Measurements from ENCODE around the gene FBRSL1. TPM values are rescaled to one million over a fixed set of nuclear protein-coding genes. Genes with fewer than 3 reads are reported as not detected.
A peak's percentile ranks its signal among the peaks of the same experiment; 100 is the strongest.

The FBRSL1 gene
- total and polyA plus RNA-seq, 12 donors = 28.1 to 90.6 (median 47.0) TPM

DNA sequence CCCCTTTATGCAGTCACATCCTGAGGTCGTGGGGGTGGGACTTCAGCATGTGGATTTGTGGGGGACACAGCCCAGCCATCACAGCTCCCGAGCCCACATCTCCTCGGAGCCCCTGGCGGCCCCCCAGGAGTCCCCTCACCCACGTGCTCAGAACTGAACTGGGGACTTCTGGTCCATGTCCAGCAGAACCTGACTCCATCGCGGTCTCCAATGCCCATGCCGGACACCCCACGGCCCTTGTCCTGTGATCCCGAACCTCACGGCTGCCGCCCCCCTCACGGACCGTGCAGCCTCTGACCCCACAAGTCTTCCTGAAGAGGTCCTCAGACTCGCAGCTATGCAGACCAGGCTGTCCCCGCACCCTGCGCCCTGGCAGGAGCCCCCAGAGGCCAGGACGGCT lies 13.5 kb upstream of the FBRSL1 start:
- no peak for TF ChIP-seq CTCF (IDR thresholded peaks at IDR 0.05)
- Histone ChIP-seq H3K27ac (peak overlapping the region in 1 of 10 donors; percentile 31), H3K4me1 (peaks cover 0 to 5% (median 0%) of the 10 kb centered on the region in 9 donors), H3K4me3 (no peak overlapping the region), H3K9me3 (no peaks in the 10 kb centered on the region), H3K27me3 (peaks cover 0 to 24% (median 13%) of the 10 kb centered on the region in 7 donors), H3K36me3 (no peaks in the 10 kb centered on the region)
- peak in 1 of 8 donors; percentile 8 for ATAC-seq
- DNase-seq = no peak
- intact Hi-C loops (cut with DNase I) = no loop called here
- 87 to 91% methylated on average over 18 of the region's 18 CpGs for WGBS, 2 donors

DNA sequence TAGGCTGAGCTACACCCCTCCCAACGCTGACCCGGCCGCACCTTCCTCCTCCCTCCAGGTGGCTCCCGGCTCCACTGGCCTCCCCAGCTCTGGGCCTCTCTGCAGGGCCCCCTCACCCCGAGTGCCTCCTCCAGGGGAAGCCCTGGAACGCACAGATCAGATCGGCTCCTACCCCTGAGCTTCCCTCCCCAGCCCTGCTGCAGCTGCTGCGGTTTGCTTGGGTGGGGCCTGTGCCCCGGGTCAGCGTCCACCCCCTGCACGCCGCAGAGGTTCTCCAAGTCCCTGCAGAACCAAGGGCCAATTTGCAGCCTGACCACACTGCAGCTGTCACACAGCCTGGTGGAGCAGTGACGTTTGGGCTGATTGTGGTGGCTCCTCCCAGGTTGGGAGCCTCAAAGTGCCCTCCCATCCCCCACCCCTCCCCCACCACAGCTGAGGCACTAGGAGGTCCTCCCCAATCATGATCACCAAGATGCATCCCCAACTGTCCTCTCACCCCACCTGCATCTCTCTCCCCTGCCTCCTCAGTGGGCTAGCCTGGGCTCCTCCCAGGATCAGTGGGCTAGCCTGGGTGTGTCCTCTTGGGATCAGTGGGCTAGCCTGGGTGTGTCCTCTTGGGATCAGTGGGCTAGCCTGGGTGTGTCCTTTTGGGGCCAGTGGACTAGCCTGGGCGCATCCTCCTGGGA lies 12.8 kb upstream of the FBRSL1 start:
- Histone ChIP-seq H3K4me1 (peaks cover 0 to 5% (median 0%) of the 10 kb centered on the region in 9 donors), H3K27me3 (peaks cover 0 to 30% (median 14%) of the 10 kb centered on the region in 7 donors), H3K27ac (peak overlapping the region in 1 of 10 donors; percentile 31), H3K4me3 (no peak overlapping the region), H3K9me3 (no peaks in the 10 kb centered on the region), H3K36me3 (no peaks in the 10 kb centered on the region)
- no peak for DNase-seq
- ATAC-seq = peak in 3 of 8 donors; percentile 13 to 25 (median 20)
- intact Hi-C loops (cut with DNase I) = no loop called here
- TF ChIP-seq CTCF (IDR thresholded peaks at IDR 0.05) = no peak
- 71 to 73% methylated on average over 14 of the region's 14 CpGs for WGBS, 2 donors

DNA sequence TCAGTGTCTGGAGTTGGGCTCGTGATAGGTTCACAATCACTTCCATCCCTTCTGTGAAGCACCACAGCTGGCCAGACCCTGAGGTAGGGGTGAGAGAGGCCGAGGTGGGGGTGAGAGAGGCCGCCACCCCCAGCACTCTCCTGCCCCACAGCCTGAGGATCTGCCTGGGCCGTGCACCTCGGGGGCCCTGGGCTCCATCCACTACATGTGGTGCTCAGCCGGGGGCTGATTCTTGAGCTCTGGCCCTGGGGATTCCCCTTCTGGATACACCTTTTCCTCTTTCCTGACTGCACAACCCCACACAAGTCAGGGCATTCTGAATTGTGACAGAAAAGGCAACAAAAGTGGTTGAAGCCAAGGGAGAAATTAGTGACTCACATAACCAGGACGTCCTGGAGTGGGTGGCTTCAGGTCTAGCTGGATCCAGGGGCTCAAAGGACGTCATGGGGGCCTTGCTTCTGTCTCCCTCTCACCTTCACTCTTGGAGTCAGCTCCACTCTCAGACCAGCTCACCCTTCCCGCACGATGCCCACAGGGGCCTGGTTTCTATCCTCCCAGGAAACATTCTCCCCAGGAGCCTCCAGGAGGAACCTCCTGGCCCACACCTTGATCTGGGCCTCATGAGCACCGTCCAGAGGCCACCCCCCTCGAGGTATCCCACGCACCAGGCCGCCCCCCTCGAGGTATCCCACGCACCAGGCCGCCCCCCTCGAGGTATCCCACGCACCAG lies 12.1 kb upstream of the FBRSL1 start:
- intact Hi-C loops (cut with DNase I) = no loop called here
- H3K27ac ChIP-seq = no peak overlapping the region
- H3K4me1 ChIP-seq = peaks cover 0 to 5% (median 0%) of the 10 kb centered on the region in 9 donors
- TF ChIP-seq CTCF (IDR thresholded peaks at IDR 0.05) = no peak
- DNase-seq (no peak), ATAC-seq (no peak)
- no peaks in the 10 kb centered on the region for H3K9me3 ChIP-seq
- no peaks in the 10 kb centered on the region for H3K36me3 ChIP-seq
- no peak overlapping the region for H3K4me3 ChIP-seq
- WGBS, 2 donors = 76 to 82% methylated on average over 19 of the region's 19 CpGs
- peaks cover 0 to 37% (median 14%) of the 10 kb centered on the region in 7 donors for H3K27me3 ChIP-seq

GRCh38 chr12:132478433-132478803 lies 11.5 kb upstream of the FBRSL1 start:
- 91% methylated on average over 15 of the region's 15 CpGs for WGBS, 2 donors
- Histone ChIP-seq H3K4me3 (no peak overlapping the region), H3K27me3 (peaks cover 0 to 39% (median 14%) of the 10 kb centered on the region in 7 donors), H3K27ac (no peak overlapping the region), H3K9me3 (no peaks in the 10 kb centered on the region), H3K36me3 (no peaks in the 10 kb centered on the region), H3K4me1 (peaks cover 0 to 5% (median 0%) of the 10 kb centered on the region in 9 donors)
- no peak for ATAC-seq
- no peak for DNase-seq
- no peak for TF ChIP-seq CTCF (IDR thresholded peaks at IDR 0.05)
- intact Hi-C loops (cut with DNase I) = no loop called here
